Measurements from ENCODE around the gene SH3D19.

DNA sequence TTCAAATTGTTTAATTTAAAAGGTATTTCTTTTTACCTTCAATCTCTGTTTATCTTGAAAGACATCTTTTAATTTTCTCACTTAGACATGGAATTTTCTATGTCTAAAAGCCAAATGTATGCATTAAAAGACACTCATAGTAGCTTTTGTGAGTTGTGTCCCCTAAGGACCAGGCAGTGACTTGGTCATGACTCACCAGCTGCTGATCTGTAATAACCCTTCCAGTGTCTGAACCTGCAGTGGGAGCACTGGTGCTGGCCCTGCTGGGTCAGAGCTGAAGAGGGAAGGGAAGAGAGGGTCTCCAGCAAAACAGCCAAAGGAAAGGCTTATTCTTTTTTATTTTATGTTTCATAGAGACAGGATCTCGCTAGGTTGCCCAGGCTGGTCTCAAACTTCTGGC lies 31.1 kb upstream of the SH3D19 start:
- TF ChIP-seq, protein P1, sequence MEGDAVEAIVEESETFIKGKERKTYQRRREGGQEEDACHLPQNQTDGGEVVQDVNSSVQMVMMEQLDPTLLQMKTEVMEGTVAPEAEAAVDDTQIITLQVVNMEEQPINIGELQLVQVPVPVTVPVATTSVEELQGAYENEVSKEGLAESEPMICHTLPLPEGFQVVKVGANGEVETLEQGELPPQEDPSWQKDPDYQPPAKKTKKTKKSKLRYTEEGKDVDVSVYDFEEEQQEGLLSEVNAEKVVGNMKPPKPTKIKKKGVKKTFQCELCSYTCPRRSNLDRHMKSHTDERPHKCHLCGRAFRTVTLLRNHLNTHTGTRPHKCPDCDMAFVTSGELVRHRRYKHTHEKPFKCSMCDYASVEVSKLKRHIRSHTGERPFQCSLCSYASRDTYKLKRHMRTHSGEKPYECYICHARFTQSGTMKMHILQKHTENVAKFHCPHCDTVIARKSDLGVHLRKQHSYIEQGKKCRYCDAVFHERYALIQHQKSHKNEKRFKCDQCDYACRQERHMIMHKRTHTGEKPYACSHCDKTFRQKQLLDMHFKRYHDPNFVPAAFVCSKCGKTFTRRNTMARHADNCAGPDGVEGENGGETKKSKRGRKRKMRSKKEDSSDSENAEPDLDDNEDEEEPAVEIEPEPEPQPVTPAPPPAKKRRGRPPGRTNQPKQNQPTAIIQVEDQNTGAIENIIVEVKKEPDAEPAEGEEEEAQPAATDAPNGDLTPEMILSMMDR (IDR thresholded peaks at IDR 0.05) = no peak
- TF ChIP-seq POLR2AphosphoS5 (IDR thresholded peaks at IDR 0.05) (no peak), EP300 (IDR thresholded peaks at IDR 0.05) (no peak), POLR2A (IDR thresholded peaks at IDR 0.05) (no peak)
